Subcutaneous adipose tissue (tissue), 4 donors: Measurements from ENCODE around the gene ACTR8. TPM values are rescaled to one million over a fixed set of nuclear protein-coding genes. Genes with fewer than 3 reads are reported as not detected.

Experiments
- CTCF ChIP-seq: fragments of 450-650 bp; IDR thresholded peaks from one replicate; pipeline ENCODE4 v1.5.1; 2016; ENCODE audit warnings: low read depth, mild to moderate bottlenecking, control low read depth, antibody characterized with exemption, moderate library complexity
- total RNA-seq, 4 donors: library from RNA; depleted of rRNA; stranded (reverse); fragments of >200 nt; gene quantifications; one replicate each; pipeline ENCODE4 v1.1.0, GENCODE V29; 2016

ACTR8 gene
- total RNA-seq, 4 donors from 2014 or later: 11.7 to 28.9 (median 25.0) TPM

- TF ChIP-seq CTCF: no peak
Observed at GRCh38 chr3:53821631-53822121, 60.3 kb downstream of the ACTR8 start.

GRCh38 chr3:53820756-53821580 is 61.0 kb downstream of the ACTR8 start:
- no peak for TF ChIP-seq CTCF

- TF ChIP-seq CTCF: no peak
Observed at GRCh38 chr3:53820084-53820483, 61.9 kb downstream of the ACTR8 start.

- TF ChIP-seq CTCF: no peak
Observed at GRCh38 chr3:53819163-53819868, 62.6 kb downstream of the ACTR8 start.

GRCh38 chr3:53818221-53819162 is 63.5 kb downstream of the ACTR8 start:
- no peak for TF ChIP-seq CTCF

GRCh38 chr3:53817809-53818208 is 64.1 kb downstream of the ACTR8 start:
- TF ChIP-seq CTCF: no peak
